Neural crest cell (in vitro differentiated cells): ENCODE data around the gene MAP4K4. TPM values are rescaled to one million over a fixed set of nuclear protein-coding genes. Genes with fewer than 3 reads are reported as not detected.
A peak's percentile ranks its signal among the peaks of the same experiment; 100 is the strongest.
"Not testable (repeated sequence)": the region's sequence is repeated elsewhere in the genome, so short reads cannot be mapped to it uniquely, and the experiment has no call there.

Experiments used
- DNase-seq: peaks from one replicate; pipeline ENCODE4 v3.0.0; 2021; ENCODE audit warnings: low read depth, mixed read lengths, low spot score
- H3K27ac Mint-ChIP-seq: one replicate; pipeline ENCODE4 v1.8.0; 2021; ENCODE audit warnings: mild to moderate bottlenecking, mixed read lengths; ENCODE audit not compliant: unreplicated experiment
- H3K27me3 Mint-ChIP-seq: 2 replicates; pipeline ENCODE4 v1.8.0; 2021; ENCODE audit warnings: low read depth, mild to moderate bottlenecking, mixed read lengths
- H3K36me3 Mint-ChIP-seq: 2 replicates; pipeline ENCODE4 v1.8.0; 2021; ENCODE audit warnings: low read depth, mild to moderate bottlenecking, mixed read lengths
- H3K4me1 Mint-ChIP-seq: 2 replicates; pipeline ENCODE4 v1.8.0; 2021; ENCODE audit warnings: mixed read lengths
- H3K4me3 Mint-ChIP-seq: one replicate; pipeline ENCODE4 v1.8.0; 2021; ENCODE audit warnings: mild to moderate bottlenecking, mixed read lengths
- H3K9me3 Mint-ChIP-seq: 2 replicates; pipeline ENCODE4 v1.8.0; 2021; ENCODE audit warnings: mixed read lengths
- CTCF ChIP-seq: fragments of 200-600 bp; sonication (generic); conservative IDR thresholded peaks from 2 replicates; pipeline ENCODE4 v1.5.0; 2021; ENCODE audit warnings: antibody characterized with exemption, mild to moderate bottlenecking
- total RNA-seq: library from RNA; stranded (reverse); gene quantifications from 2 replicates; pipeline ENCODE4 v1.2.1, GENCODE V29; 2021

Gene MAP4K4
- total RNA-seq, 1 donor from 2014 or later, result 209 TPM

- TF ChIP-seq CTCF, result no peak
- no peaks in the 10 kb centered on the region for H3K36me3 Mint-ChIP-seq
- no peak overlapping the region for H3K27ac Mint-ChIP-seq
- DNase-seq, result no peak
- no peaks in the 10 kb centered on the region for H3K27me3 Mint-ChIP-seq
- H3K4me1 Mint-ChIP-seq, result peaks cover 79% of the 10 kb centered on the region
- no peaks in the 10 kb centered on the region for H3K9me3 Mint-ChIP-seq
- peak overlapping the region; percentile 50 for H3K4me3 Mint-ChIP-seq
Observed at GRCh38 chr2:101771910-101772321, 74.4 kb downstream of the MAP4K4 start.

- Mint-ChIP-seq H3K27ac (peak overlapping the region; percentile 59), H3K9me3 (no peaks in the 10 kb centered on the region), H3K27me3 (no peaks in the 10 kb centered on the region), H3K4me3 (no peak overlapping the region), H3K4me1 (peaks cover 76% of the 10 kb centered on the region), H3K36me3 (no peaks in the 10 kb centered on the region)
- DNase-seq, result no peak
- TF ChIP-seq CTCF, result no peak
Observed at GRCh38 chr2:101773137-101773536, 75.6 kb downstream of the MAP4K4 start.

GRCh38 chr2:101773961-101774360 lies 76.5 kb downstream of the MAP4K4 start:
- not testable (repeated sequence) for H3K4me3 Mint-ChIP-seq, H3K9me3 Mint-ChIP-seq, DNase-seq, H3K36me3 Mint-ChIP-seq, H3K27ac Mint-ChIP-seq, H3K27me3 Mint-ChIP-seq
- H3K4me1 Mint-ChIP-seq, result peaks cover 75% of the 10 kb centered on the region

GRCh38 chr2:101775092-101775491 lies 77.6 kb downstream of the MAP4K4 start:
- no peak overlapping the region for H3K27ac Mint-ChIP-seq
- no peak for DNase-seq
- no peaks in the 10 kb centered on the region for H3K27me3 Mint-ChIP-seq
- H3K4me3 Mint-ChIP-seq, result no peak overlapping the region
- H3K9me3 Mint-ChIP-seq, result no peaks in the 10 kb centered on the region
- peaks cover 82% of the 10 kb centered on the region for H3K4me1 Mint-ChIP-seq
- no peak for TF ChIP-seq CTCF
- H3K36me3 Mint-ChIP-seq, result no peaks in the 10 kb centered on the region

GRCh38 chr2:101775636-101776035 lies 78.1 kb downstream of the MAP4K4 start:
- Mint-ChIP-seq H3K4me1 (peaks cover 85% of the 10 kb centered on the region), H3K27ac (no peak overlapping the region), H3K27me3 (no peaks in the 10 kb centered on the region), H3K36me3 (no peaks in the 10 kb centered on the region), H3K9me3 (no peaks in the 10 kb centered on the region), H3K4me3 (no peak overlapping the region)
- DNase-seq, result no peak
- no peak for TF ChIP-seq CTCF

- H3K4me1 Mint-ChIP-seq, result peaks cover 85% of the 10 kb centered on the region
- DNase-seq, result no peak
- no peaks in the 10 kb centered on the region for H3K36me3 Mint-ChIP-seq
- peak; percentile 49 for TF ChIP-seq CTCF
- H3K27me3 Mint-ChIP-seq, result no peaks in the 10 kb centered on the region
- H3K4me3 Mint-ChIP-seq, result no peak overlapping the region
- H3K27ac Mint-ChIP-seq, result no peak overlapping the region
- no peaks in the 10 kb centered on the region for H3K9me3 Mint-ChIP-seq
Observed at GRCh38 chr2:101776172-101777043, 78.9 kb downstream of the MAP4K4 start.
